H9 (cell line): Measurements from ENCODE around the gene CNOT6. TPM values are rescaled to one million over a fixed set of nuclear protein-coding genes. Genes with fewer than 3 reads are reported as not detected.

Experiments used
- DNase-seq: peaks from one replicate; pipeline ENCODE4 v3.0.0-alpha.2; 2017
- H2AFZ ChIP-seq: one replicate; pipeline ENCODE4 v1.6.1; 2013; ENCODE audit warnings: mild to moderate bottlenecking, low read length, control low read depth, moderate library complexity
- H2AK5ac ChIP-seq: 2 replicates; pipeline ENCODE4 v1.6.1; 2013; ENCODE audit warnings: low read length, control low read depth, mixed read lengths; ENCODE audit not compliant: insufficient read length
- H2BK120ac ChIP-seq: one replicate; pipeline ENCODE4 v1.6.1; 2013; ENCODE audit warnings: low read depth, mild to moderate bottlenecking, low read length, control low read depth, inconsistent platforms; ENCODE audit not compliant: poor library complexity, severe bottlenecking
- H2BK12ac ChIP-seq: 2 replicates; pipeline ENCODE4 v1.6.1; 2013; ENCODE audit warnings: low read length, control low read depth, mixed read lengths, low read depth; ENCODE audit not compliant: insufficient read length
- H2BK15ac ChIP-seq: 2 replicates; pipeline ENCODE4 v1.6.1; 2013; ENCODE audit warnings: low read depth, low read length, control low read depth
- H2BK20ac ChIP-seq: one replicate; pipeline ENCODE4 v1.6.1; 2013; ENCODE audit warnings: low read depth, mild to moderate bottlenecking, low read length, control low read depth, inconsistent platforms; ENCODE audit not compliant: poor library complexity, severe bottlenecking
- H2BK5ac ChIP-seq: 2 replicates; pipeline ENCODE4 v1.6.1; 2013; ENCODE audit warnings: low read length, control low read depth, mixed read lengths; ENCODE audit not compliant: insufficient read length
- H3K14ac ChIP-seq: 2 replicates; pipeline ENCODE4 v1.6.1; 2013; ENCODE audit warnings: low read length, control low read depth; ENCODE audit not compliant: insufficient read depth
- H3K18ac ChIP-seq: 2 replicates; pipeline ENCODE4 v1.6.1; 2013; ENCODE audit warnings: low read depth, mild to moderate bottlenecking, mixed read lengths, low read length, control low read depth; ENCODE audit not compliant: insufficient read length
- H3K23ac ChIP-seq: 2 replicates; pipeline ENCODE4 v1.6.1; 2013; ENCODE audit warnings: low read length, control low read depth, mixed read lengths, low read depth; ENCODE audit not compliant: insufficient read length
- H3K23me2 ChIP-seq: 2 replicates; pipeline ENCODE4 v1.6.1; 2013; ENCODE audit warnings: low read depth, mild to moderate bottlenecking, mixed read lengths, low read length, control low read depth; ENCODE audit not compliant: insufficient read length, poor library complexity, severe bottlenecking
- H3K27ac ChIP-seq: 2 replicates; pipeline ENCODE4 v1.5.1; 2013; ENCODE audit warnings: low read length, control low read depth, mixed read lengths, low read depth; ENCODE audit not compliant: insufficient read length
- H3K27me3 ChIP-seq: 2 replicates; pipeline ENCODE4 v1.6.1; 2013; ENCODE audit warnings: low read length, control low read depth, inconsistent platforms; ENCODE audit not compliant: insufficient read depth
- H3K4ac ChIP-seq: 2 replicates; pipeline ENCODE4 v1.6.1; 2013; ENCODE audit warnings: low read depth, mild to moderate bottlenecking, control low read depth, inconsistent platforms, low read length, moderate library complexity
- H3K4me1 ChIP-seq: 2 replicates; pipeline ENCODE4 v1.6.1; 2013; ENCODE audit warnings: low read length, control low read depth, inconsistent platforms; ENCODE audit not compliant: insufficient read depth
- H3K4me2 ChIP-seq: 2 replicates; pipeline ENCODE4 v1.6.1; 2013; ENCODE audit warnings: low read length, control low read depth, mixed read lengths; ENCODE audit not compliant: insufficient read length, insufficient read depth
- H3K56ac ChIP-seq: 2 replicates; pipeline ENCODE4 v1.6.1; 2013; ENCODE audit warnings: low read depth, mild to moderate bottlenecking, mixed read lengths, low read length, control low read depth; ENCODE audit not compliant: insufficient read length
- H3K79me1 ChIP-seq: 2 replicates; pipeline ENCODE4 v1.6.1; 2013; ENCODE audit warnings: low read depth, mild to moderate bottlenecking, moderate library complexity, low read length, control low read depth, inconsistent platforms; ENCODE audit not compliant: insufficient read depth, poor library complexity, severe bottlenecking
- H3K79me2 ChIP-seq: 2 replicates; pipeline ENCODE4 v1.6.1; 2013; ENCODE audit warnings: low read length, control low read depth, inconsistent platforms; ENCODE audit not compliant: insufficient read depth
- H3K9ac ChIP-seq: 2 replicates; pipeline ENCODE4 v1.6.1; 2013; ENCODE audit warnings: low read length, control low read depth, mixed read lengths; ENCODE audit not compliant: insufficient read length; ENCODE audit errors: extremely low read depth
- H3K9me3 ChIP-seq: one replicate; pipeline ENCODE4 v1.6.1; 2013; ENCODE audit warnings: low read depth, low read length, inconsistent platforms; ENCODE audit not compliant: control insufficient read depth
- H3T11ph ChIP-seq: one replicate; pipeline ENCODE4 v1.6.1; 2013; ENCODE audit warnings: mild to moderate bottlenecking, low read length, control low read depth, inconsistent platforms
- H4K20me1 ChIP-seq: one replicate; pipeline ENCODE4 v1.6.1; 2013; ENCODE audit not compliant: control insufficient read depth, insufficient read length, insufficient read depth
- H4K5ac ChIP-seq: 2 replicates; pipeline ENCODE4 v1.6.1; 2013; ENCODE audit warnings: low read depth, mild to moderate bottlenecking, mixed read lengths, low read length, control low read depth; ENCODE audit not compliant: insufficient read length
- H4K8ac ChIP-seq: replicated peaks from 2 replicates; pipeline ENCODE4 v1.6.1; 2013; ENCODE audit warnings: low read length, control low read depth, mixed read lengths, low read depth; ENCODE audit not compliant: insufficient read length
- H4K91ac ChIP-seq: 2 replicates; pipeline ENCODE4 v1.6.1; 2013; ENCODE audit warnings: low read depth, mild to moderate bottlenecking, moderate library complexity, mixed read lengths, low read length, control low read depth; ENCODE audit not compliant: insufficient read length
- H3K27ac Mint-ChIP-seq, 3 experiments: 2 replicates in 2 of 3; 3 replicates in 1 of 3; pipeline ENCODE4 v1.8.0; 2020 to 2021; ENCODE audit warnings: mixed read lengths in 3 of 3, mild to moderate bottlenecking in 1 of 3, moderate library complexity in 1 of 3
- H3K27me3 Mint-ChIP-seq: 2 replicates; pipeline ENCODE4 v1.8.0; 2021; ENCODE audit warnings: low read depth, mild to moderate bottlenecking, moderate library complexity, mixed read lengths
- H3K36me3 Mint-ChIP-seq, 3 experiments: 2 replicates in 2 of 3; 3 replicates in 1 of 3; pipeline ENCODE4 v1.8.0; 2020 to 2021; ENCODE audit warnings: low read depth in 3 of 3, mixed read lengths in 3 of 3; ENCODE audit not compliant: insufficient read depth in 1 of 3
- H3K4me1 Mint-ChIP-seq, 2 experiments: 2 replicates each; pipeline ENCODE4 v1.8.0; 2020; ENCODE audit warnings: mixed read lengths in 2 of 2
- H3K4me3 Mint-ChIP-seq, 2 experiments: 2 replicates in 1 of 2; 3 replicates in 1 of 2; pipeline ENCODE4 v1.8.0; 2020 to 2021; ENCODE audit warnings: mild to moderate bottlenecking in 2 of 2, mixed read lengths in 2 of 2, moderate library complexity in 1 of 2
- H3K9me3 Mint-ChIP-seq, 2 experiments: 2 replicates in 1 of 2; 3 replicates in 1 of 2; pipeline ENCODE4 v1.8.0; 2020; ENCODE audit warnings: mild to moderate bottlenecking in 2 of 2, mixed read lengths in 2 of 2, moderate library complexity in 1 of 2
- CTCF ChIP-seq: fragments of 200-600 bp; sonication (generic); conservative IDR thresholded peaks from 3 replicates; pipeline ENCODE4 v1.8.0; 2021; ENCODE audit warnings: antibody characterized with exemption, mild to moderate bottlenecking
- WGBS: extraction: QIAGEN DNeasy Blood & Tissue Kit; methylation state at CpG from one replicate; pipeline ENCODE4 v1.1.7; 2013; ENCODE audit warnings: missing lambda C conversion rate, low lambda C conversion rate, mixed read lengths; ENCODE audit not compliant: insufficient read length; ENCODE audit errors: extremely low coverage; 5-methylcytosine and 5-hydroxymethylcytosine counted together
- total RNA-seq: library from RNA; stranded (reverse); gene quantifications from 2 replicates; pipeline ENCODE4 v1.2.1, GENCODE V29; 2021

The CNOT6 gene
- total RNA-seq, 1 experiment from 2014 or later: 45.0 TPM

- H3K18ac ChIP-seq: no peak overlapping the region
- H2BK5ac ChIP-seq: no peak overlapping the region
- Mint-ChIP-seq H3K36me3 (peaks cover 9 to 25% (median 13%) of the 10 kb centered on the region in 3 experiments), H3K4me3 (no peak overlapping the region), H3K27me3 (peaks cover 8% of the 10 kb centered on the region), H3K9me3 (peaks cover 32 to 38% of the 10 kb centered on the region in 2 experiments), H3K27ac (no peak overlapping the region), H3K4me1 (no peaks in the 10 kb centered on the region)
- H2AK5ac ChIP-seq: no peak overlapping the region
- WGBS: no CpG with 5 or more reads among the region's 9 CpGs
- no peak overlapping the region for H2BK20ac ChIP-seq
- H3K27ac ChIP-seq: no peak overlapping the region
- no peak overlapping the region for H2BK12ac ChIP-seq
- no peak overlapping the region for H3K23ac ChIP-seq
- no peaks in the 10 kb centered on the region for H3K9me3 ChIP-seq
- H4K5ac ChIP-seq: no peak overlapping the region
- H3K79me2 ChIP-seq: no peaks in the 10 kb centered on the region
- H3K4me2 ChIP-seq: no peak overlapping the region
- no peak overlapping the region for H3T11ph ChIP-seq
- no peak overlapping the region for H3K14ac ChIP-seq
- no peak overlapping the region for H2BK120ac ChIP-seq
- DNase-seq: no peak
- no peak overlapping the region for H3K56ac ChIP-seq
- no peak overlapping the region for H3K4ac ChIP-seq
- H4K8ac ChIP-seq: no peak overlapping the region
- H3K27me3 ChIP-seq: no peaks in the 10 kb centered on the region
- H3K9ac ChIP-seq: no peak overlapping the region
- TF ChIP-seq CTCF: no peak
- H4K20me1 ChIP-seq: no peaks in the 10 kb centered on the region
- no peaks in the 10 kb centered on the region for H3K4me1 ChIP-seq
- no peak overlapping the region for H2AFZ ChIP-seq
- no peak overlapping the region for H2BK15ac ChIP-seq
- H3K23me2 ChIP-seq: no peaks in the 10 kb centered on the region
- H3K79me1 ChIP-seq: no peaks in the 10 kb centered on the region
- no peak overlapping the region for H4K91ac ChIP-seq
Observed at GRCh38 chr5:180461303-180461702, 32.9 kb upstream of the CNOT6 start.
